SK-N-MC (cell line): ENCODE data around the gene MBD3L2B.

Experiments
- EZH2 ChIP-seq: fragments of 200-600 bp; sonication (generic); IDR thresholded peaks from one replicate; pipeline ENCODE4 v1.6.1; 2017; ENCODE audit warnings: antibody characterized with exemption
- POLR2AphosphoS5 ChIP-seq: IDR thresholded peaks from 2 replicates; pipeline ENCODE4 v1.6.1; 2012; ENCODE audit warnings: mild to moderate bottlenecking, low read depth, low read length, borderline replicate concordance

DNA sequence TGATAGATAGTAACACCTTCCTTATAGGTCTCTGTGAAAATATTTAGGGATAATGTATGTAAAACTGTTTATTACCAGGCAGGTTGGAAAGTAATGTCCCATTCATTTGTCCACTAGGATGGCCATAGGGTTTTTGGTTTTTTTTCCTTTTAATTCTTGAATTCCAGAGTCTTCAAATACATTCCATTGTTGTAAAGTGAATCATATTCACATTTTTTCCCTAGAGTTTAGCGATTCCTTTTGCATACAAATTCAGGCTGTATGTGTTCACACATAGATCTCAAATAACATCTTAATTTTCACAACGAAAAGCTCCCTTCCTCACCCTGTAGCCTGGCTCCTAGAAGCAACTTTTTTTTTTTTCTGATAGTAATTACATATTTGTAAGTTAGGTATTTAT, 46.5 kb upstream of the MBD3L2B start:
- TF ChIP-seq EZH2 (no peak), POLR2AphosphoS5 (no peak)
